CD4-positive, alpha-beta T cell (primary cell): ENCODE data around the gene ATG9A. TPM values are rescaled to one million over a fixed set of nuclear protein-coding genes. Genes with fewer than 3 reads are reported as not detected.

Experiments
- ATAC-seq: fragments of 200-7000 bp; cut with Tn5 transposase; one replicate; pipeline ENCODE4 v1.10.0; 2022; ENCODE audit warnings: mild to moderate bottlenecking; ENCODE audit not compliant: poor library complexity
- CTCF ChIA-PET: fragments of 350-600 bp; sonication (Branson Sonifier 250); formaldehyde crosslinking; loops from one replicate; lab custom pipeline; 2021; ENCODE audit warnings: antibody characterized with exemption, inconsistent platforms; lab: Charles Lee
- POLR2A ChIA-PET: fragments of 350-600 bp; sonication (Branson Sonifier 250); formaldehyde crosslinking; loops from one replicate; lab custom pipeline; 2021; ENCODE audit warnings: antibody characterized with exemption, inconsistent platforms; lab: Charles Lee
- DNase-seq, 14 experiments: peaks; one replicate each; pipeline ENCODE4 v3.0.0-alpha.2; 2013 to 2020; ENCODE audit warnings: mixed read lengths in 2 of 14
- H3K27ac ChIP-seq, 2 donors: one replicate each; pipeline versions ENCODE4 v1.5.1 to v1.7.0; 2013; ENCODE audit warnings: low read length in 2 of 2, low read depth in 1 of 2, mild to moderate bottlenecking in 1 of 2
- H3K27me3 ChIP-seq, 2 experiments: 1 replicate in 1 of 2; 2 replicates in 1 of 2; pipeline versions ENCODE4 v1.6.1 to v1.7.0; 2013; ENCODE audit warnings: low read length in 2 of 2, control low read depth in 1 of 2, mild to moderate bottlenecking in 1 of 2, moderate library complexity in 1 of 2; ENCODE audit not compliant: insufficient read depth in 2 of 2, control insufficient read depth in 1 of 2
- H3K36me3 ChIP-seq: one replicate; pipeline ENCODE4 v1.6.1; 2013; ENCODE audit warnings: low read length, control low read depth; ENCODE audit not compliant: insufficient read depth
- H3K4me1 ChIP-seq: one replicate; pipeline ENCODE4 v1.6.1; 2013; ENCODE audit warnings: low read length, control low read depth; ENCODE audit not compliant: insufficient read depth
- H3K4me3 ChIP-seq: one replicate; pipeline ENCODE4 v1.5.1; 2013; ENCODE audit warnings: mild to moderate bottlenecking, low read length, moderate library complexity
- H3K9me3 ChIP-seq, 2 experiments: 1 replicate in 1 of 2; 2 replicates in 1 of 2; pipeline versions ENCODE4 v1.6.1 to v1.7.0; 2013; ENCODE audit warnings: low read length in 2 of 2, mild to moderate bottlenecking in 2 of 2, control low read depth in 1 of 2, moderate library complexity in 1 of 2; ENCODE audit not compliant: control insufficient read depth in 1 of 2, insufficient read depth in 1 of 2
- H3K27ac Mint-ChIP-seq: one replicate; pipeline ENCODE4 v1.8.0; 2020; ENCODE audit warnings: mixed read lengths
- H3K27me3 Mint-ChIP-seq: one replicate; pipeline ENCODE4 v1.8.0; 2021; ENCODE audit warnings: mixed read lengths
- H3K36me3 Mint-ChIP-seq: one replicate; pipeline ENCODE4 v1.8.0; 2021; ENCODE audit warnings: low read depth, mixed read lengths
- H3K4me1 Mint-ChIP-seq: one replicate; pipeline ENCODE4 v1.8.0; 2021; ENCODE audit warnings: low read depth, mixed read lengths
- H3K4me3 Mint-ChIP-seq: one replicate; pipeline ENCODE4 v1.8.0; 2020; ENCODE audit warnings: mild to moderate bottlenecking, mixed read lengths
- H3K9me3 Mint-ChIP-seq: one replicate; pipeline ENCODE4 v1.8.0; 2020; ENCODE audit warnings: mixed read lengths
- intact Hi-C, 2 experiments: fragments of 100-400 bp; cut with DNase I in 1 of 2; cut with micrococcal nuclease in 1 of 2; formaldehyde crosslinking; loops; one replicate each; pipeline versions ENCODE4 v1.15.1 to v1.9.0; 2023 to 2025; cut with DNase I, micrococcal nuclease
- total RNA-seq, 174 experiments: library from RNA in 2 of 174; stranded (reverse) in 2 of 174; gene quantifications; one replicate each; pipeline ENCODE4 v1.2.3 and lab custom pipeline; 2021 to 2026
- TF ChIP-seq, protein P1 (sequence below): fragments of 200-600 bp; IDR thresholded peaks from one replicate; pipeline ENCODE4 v1.8.0; 2022; ENCODE audit warnings: antibody characterized with exemption, mild to moderate bottlenecking

Gene ATG9A
- total RNA-seq, 2 experiments from 2014 or later, result 105 to 106 TPM

DNA sequence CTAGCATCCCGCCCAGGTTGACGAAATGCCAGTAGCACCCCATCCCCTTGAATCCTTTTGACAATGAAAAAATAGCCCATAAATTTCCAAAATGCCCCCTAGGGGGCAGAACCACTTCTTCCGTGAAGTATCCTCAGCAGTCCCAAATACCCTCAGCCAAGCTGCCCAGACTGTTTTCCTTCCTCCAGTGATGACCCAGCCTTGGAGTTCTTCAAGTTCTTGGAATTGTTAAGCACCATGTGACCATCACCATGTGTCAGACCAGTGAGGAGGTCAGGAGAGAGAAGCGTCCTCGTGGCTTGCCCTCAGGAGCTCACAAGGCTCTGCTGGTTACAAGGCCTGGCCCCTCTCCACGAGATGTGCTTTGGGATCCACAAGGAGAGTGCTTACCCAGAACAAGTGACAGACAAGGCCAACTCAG lies 58.2 kb downstream of the ATG9A start:
- peaks cover 36% of the 10 kb centered on the region for H3K36me3 ChIP-seq
- ChIA-PET CTCF (interaction anchor here (0.8 to 5.0 kb wide), 12 partner anchors 12 to 128 kb away, joined by 3 to 21 read pairs (median 4); partner anchors contain the start of genes ANKZF1, ATG9A, NHEJ1 and ZFAND2B), POLR2A (interaction anchor here (0.5 to 3.3 kb wide), 10 partner anchors 11 to 146 kb away, joined by 3 to 13 read pairs (median 4); partner anchors contain the start of genes ABCB6, ANKZF1, ATG9A and TUBA4A)
- H3K27me3 ChIP-seq, result no peaks in the 10 kb centered on the region
- H3K27ac Mint-ChIP-seq, result peak overlapping the region; percentile 69
- H3K27me3 Mint-ChIP-seq, result no peaks in the 10 kb centered on the region
- intact Hi-C loops, result loop anchor here (1.0 to 10.0 kb wide), 6 partner anchors 10 to 766 kb away; partner anchors contain the start of genes STK11IP (in 1 of the 2) and TTLL4 (in 1 of the 2)
- ATAC-seq (peak; percentile 62), DNase-seq (peak in 7 of 14 experiments; percentile 5 to 69 (median 53))
- H3K4me1 Mint-ChIP-seq, result peaks cover 35% of the 10 kb centered on the region
- H3K4me3 ChIP-seq, result no peak overlapping the region
- H3K9me3 Mint-ChIP-seq, result no peaks in the 10 kb centered on the region
- no peak overlapping the region for H3K4me3 Mint-ChIP-seq
- peaks cover 42% of the 10 kb centered on the region for H3K4me1 ChIP-seq
- H3K9me3 ChIP-seq, result no peaks in the 10 kb centered on the region
- TF ChIP-seq, protein P1, sequence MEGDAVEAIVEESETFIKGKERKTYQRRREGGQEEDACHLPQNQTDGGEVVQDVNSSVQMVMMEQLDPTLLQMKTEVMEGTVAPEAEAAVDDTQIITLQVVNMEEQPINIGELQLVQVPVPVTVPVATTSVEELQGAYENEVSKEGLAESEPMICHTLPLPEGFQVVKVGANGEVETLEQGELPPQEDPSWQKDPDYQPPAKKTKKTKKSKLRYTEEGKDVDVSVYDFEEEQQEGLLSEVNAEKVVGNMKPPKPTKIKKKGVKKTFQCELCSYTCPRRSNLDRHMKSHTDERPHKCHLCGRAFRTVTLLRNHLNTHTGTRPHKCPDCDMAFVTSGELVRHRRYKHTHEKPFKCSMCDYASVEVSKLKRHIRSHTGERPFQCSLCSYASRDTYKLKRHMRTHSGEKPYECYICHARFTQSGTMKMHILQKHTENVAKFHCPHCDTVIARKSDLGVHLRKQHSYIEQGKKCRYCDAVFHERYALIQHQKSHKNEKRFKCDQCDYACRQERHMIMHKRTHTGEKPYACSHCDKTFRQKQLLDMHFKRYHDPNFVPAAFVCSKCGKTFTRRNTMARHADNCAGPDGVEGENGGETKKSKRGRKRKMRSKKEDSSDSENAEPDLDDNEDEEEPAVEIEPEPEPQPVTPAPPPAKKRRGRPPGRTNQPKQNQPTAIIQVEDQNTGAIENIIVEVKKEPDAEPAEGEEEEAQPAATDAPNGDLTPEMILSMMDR, result peak; percentile 79
- peak overlapping the region in 1 of 2 donors; percentile 4 for H3K27ac ChIP-seq
- peaks cover 52% of the 10 kb centered on the region for H3K36me3 Mint-ChIP-seq

DNA sequence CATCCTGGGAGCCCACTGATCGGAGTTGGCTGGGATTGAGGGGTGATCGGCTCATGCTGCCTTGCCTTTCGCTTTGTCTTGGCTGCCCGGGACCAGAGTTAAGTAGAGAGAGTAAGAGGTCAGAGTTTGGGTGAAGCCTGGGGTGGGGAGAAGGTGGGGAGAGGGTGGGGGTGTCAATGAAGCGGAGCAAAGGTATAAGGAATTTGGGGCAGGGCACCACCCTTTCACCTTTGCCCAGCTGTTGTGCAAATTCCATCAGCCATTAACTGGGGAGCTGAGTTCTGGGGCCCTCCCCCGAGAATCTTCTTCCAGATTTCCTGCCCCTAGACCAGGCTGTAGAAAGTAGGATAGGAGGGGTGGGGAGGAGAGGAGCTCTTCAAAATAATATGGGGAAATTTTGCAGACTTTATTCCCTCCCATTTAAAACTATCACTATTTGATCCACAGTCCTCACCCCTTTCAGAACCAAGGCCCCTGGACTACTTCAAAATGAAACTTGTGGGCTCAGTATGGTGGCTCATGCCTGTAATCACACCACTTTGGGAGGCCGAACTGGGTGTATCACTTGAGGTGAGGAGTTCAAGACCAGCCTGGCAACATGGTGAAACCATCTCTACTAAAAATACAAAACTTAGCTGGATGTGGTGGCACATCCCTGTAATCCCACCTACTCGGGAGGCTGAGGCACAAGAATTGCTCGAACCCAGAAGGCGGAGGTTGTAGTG lies 59.3 kb downstream of the ATG9A start, which contains the start of gene SLC23A3:
TSS of gene SLC23A3 (minus strand) at position 100 of the 725 bp plus-strand sequence. CDS start at position 55, 45 bp downstream.
- CTCF ChIA-PET, result interaction anchor here (1.0 to 5.0 kb wide), 7 partner anchors 12 to 125 kb away, joined by 3 to 21 read pairs (median 5); partner anchors contain the start of genes NHEJ1 and ZFAND2B
- DNase-seq, result no peak
- no peak for ATAC-seq
- H3K27me3 Mint-ChIP-seq, result no peaks in the 10 kb centered on the region
- peaks cover 43% of the 10 kb centered on the region for H3K36me3 Mint-ChIP-seq
- POLR2A ChIA-PET, result interaction anchor here (0.6 to 3.3 kb wide), 5 partner anchors 12 to 59 kb away, joined by 3 to 13 read pairs (median 4); partner anchors contain the start of genes ABCB6, ANKZF1, ATG9A and ZFAND2B
- Histone ChIP-seq H3K27me3 (no peaks in the 10 kb centered on the region), H3K4me1 (peaks cover 31% of the 10 kb centered on the region), H3K9me3 (no peaks in the 10 kb centered on the region), H3K4me3 (no peak within 1 kb of the TSS), H3K27ac (no peak within 1 kb of the TSS), H3K36me3 (peaks cover 36% of the 10 kb centered on the region)
- peaks cover 24% of the 10 kb centered on the region for H3K4me1 Mint-ChIP-seq
- TF ChIP-seq, protein P1, result no peak
- H3K27ac Mint-ChIP-seq, result no peak within 1 kb of the TSS
- H3K4me3 Mint-ChIP-seq, result no peak within 1 kb of the TSS
- no peaks in the 10 kb centered on the region for H3K9me3 Mint-ChIP-seq
- intact Hi-C loops, result loop anchor here in 1 of 2 experiments (10.0 kb wide), 4 partner anchors 425 to 765 kb away; partner anchors contain the start of genes STK11IP and TTLL4

Other genes with a start within 250 kb of the ATG9A start
- not detected for gene FEV, start 244.5 kb downstream of the ATG9A start, total RNA-seq
- gene CRYBA2, start 236.2 kb downstream of the ATG9A start, total RNA-seq, result not detected
- gene CFAP65, start 188.1 kb downstream of the ATG9A start, total RNA-seq, result not detected
- not detected for gene IHH, start 168.7 kb downstream of the ATG9A start, total RNA-seq
- gene NHEJ1, start 68.8 kb downstream of the ATG9A start, total RNA-seq, result 1 to 10 TPM; 7.2 to 8.5 TPM
- under 1 TPM; 0.36 to 0.96 TPM for gene SLC23A3, start 59.6 kb downstream of the ATG9A start, total RNA-seq
- gene CNPPD1, start 52.7 kb downstream of the ATG9A start, total RNA-seq, result 10 to 100 TPM; 42.3 to 43.4 TPM
- gene RETREG2, start 51.4 kb downstream of the ATG9A start, total RNA-seq, result 10 to 100 TPM; 82.3 to 83.2 TPM
- gene ZFAND2B, start 22.9 kb downstream of the ATG9A start, total RNA-seq, result 10 to 100 TPM; 65.9 to 67.4 TPM
- gene ABCB6, start 10.7 kb downstream of the ATG9A start, total RNA-seq, result 1 to 10 TPM; 2.6 to 3.1 TPM
- gene ANKZF1, start 170 bp upstream of the ATG9A start, total RNA-seq, result 100 to 1,000 TPM; 128 to 135 TPM
- 1 to 10 TPM; 2.4 to 3.0 TPM for gene GLB1L, start 15.8 kb upstream of the ATG9A start, total RNA-seq
- 10 to 100 TPM; 11.2 to 14.1 TPM for gene STK16, start 15.8 kb upstream of the ATG9A start, total RNA-seq
- not detected for gene TUBA4B, start 23.6 kb upstream of the ATG9A start, total RNA-seq
- gene TUBA4A, start 24.3 kb upstream of the ATG9A start, total RNA-seq, result 100 to 1,000 TPM; 183 to 185 TPM
- 100 to 1,000 TPM; 151 to 161 TPM for gene DNAJB2, start 49.7 kb upstream of the ATG9A start, total RNA-seq
- gene PTPRN, start 79.8 kb upstream of the ATG9A start, total RNA-seq, result not detected
- gene RESP18, start 103.1 kb upstream of the ATG9A start, total RNA-seq, result not detected
- 10 to 100 TPM; 99.0 to 99.9 TPM for gene DNPEP, start 158.3 kb upstream of the ATG9A start, total RNA-seq
- not detected for gene DES, start 188.7 kb upstream of the ATG9A start, total RNA-seq
- 10 to 100 TPM; 15.3 to 17.7 TPM for gene SPEG, start 205.2 kb upstream of the ATG9A start, total RNA-seq